Measurements from ENCODE around the gene PNPLA2.

PNPLA2 gene

DNA sequence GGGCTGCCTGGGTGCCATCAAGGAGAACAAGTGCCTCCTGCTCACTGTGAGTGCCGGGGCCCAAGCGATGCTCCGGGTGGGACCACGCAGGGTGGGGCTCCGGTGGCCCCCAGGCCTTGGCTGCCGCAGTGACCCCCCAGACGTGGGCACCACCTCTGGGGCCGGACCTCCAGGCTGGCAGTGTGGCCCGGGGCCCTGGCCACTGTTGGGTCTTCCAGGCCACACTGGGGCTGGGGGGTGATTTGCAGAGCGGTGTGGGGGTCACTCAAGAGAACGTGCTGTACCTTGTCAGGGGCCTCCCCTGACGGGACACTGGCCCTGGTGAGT, 43.9 kb downstream of the PNPLA2 start:
- no peak for DNase-seq

DNA sequence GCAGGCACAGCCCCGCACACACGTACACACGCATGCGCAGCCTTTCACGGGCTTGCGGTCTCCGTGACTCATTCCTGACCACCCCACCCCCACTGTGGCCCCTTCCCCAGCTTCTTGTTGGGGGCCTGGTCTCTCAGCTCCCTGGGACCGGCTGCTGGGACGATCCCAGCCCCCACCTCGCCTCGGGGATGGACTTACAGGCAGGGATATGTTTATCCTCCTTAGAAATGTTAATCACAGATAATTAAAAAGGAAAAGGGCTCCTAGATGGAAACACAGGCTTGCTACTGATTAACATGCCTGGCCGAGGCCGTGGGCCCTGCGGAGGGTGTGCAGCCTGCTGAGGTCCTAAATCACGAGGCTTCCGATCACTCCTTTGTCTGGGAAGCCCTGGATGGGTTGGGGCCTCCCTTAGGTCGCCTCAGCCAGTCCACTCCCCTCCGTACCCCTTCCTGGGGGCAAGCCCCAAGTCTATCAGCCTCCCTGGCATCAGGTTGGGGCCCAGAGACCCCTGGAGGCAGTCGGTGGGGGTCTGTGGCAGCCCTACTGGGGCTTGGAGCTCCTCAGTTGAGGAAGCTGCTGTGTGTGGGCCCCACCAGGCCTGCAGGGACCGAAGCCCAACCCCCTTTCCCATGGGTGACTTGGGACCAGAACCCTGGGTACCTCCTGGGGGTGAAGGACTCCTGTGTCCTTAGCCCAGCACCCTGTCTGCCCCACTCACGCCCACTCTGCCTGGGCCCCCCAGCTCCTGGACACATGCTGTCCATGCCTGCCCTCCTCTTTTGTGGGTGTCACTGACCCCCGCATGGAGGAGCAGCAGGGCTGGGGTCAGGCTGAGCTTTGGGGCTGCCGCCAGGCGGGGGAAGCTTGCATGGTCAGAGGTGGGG, 44.6 kb downstream of the PNPLA2 start:
- peak; percentile 43 for DNase-seq

DNA sequence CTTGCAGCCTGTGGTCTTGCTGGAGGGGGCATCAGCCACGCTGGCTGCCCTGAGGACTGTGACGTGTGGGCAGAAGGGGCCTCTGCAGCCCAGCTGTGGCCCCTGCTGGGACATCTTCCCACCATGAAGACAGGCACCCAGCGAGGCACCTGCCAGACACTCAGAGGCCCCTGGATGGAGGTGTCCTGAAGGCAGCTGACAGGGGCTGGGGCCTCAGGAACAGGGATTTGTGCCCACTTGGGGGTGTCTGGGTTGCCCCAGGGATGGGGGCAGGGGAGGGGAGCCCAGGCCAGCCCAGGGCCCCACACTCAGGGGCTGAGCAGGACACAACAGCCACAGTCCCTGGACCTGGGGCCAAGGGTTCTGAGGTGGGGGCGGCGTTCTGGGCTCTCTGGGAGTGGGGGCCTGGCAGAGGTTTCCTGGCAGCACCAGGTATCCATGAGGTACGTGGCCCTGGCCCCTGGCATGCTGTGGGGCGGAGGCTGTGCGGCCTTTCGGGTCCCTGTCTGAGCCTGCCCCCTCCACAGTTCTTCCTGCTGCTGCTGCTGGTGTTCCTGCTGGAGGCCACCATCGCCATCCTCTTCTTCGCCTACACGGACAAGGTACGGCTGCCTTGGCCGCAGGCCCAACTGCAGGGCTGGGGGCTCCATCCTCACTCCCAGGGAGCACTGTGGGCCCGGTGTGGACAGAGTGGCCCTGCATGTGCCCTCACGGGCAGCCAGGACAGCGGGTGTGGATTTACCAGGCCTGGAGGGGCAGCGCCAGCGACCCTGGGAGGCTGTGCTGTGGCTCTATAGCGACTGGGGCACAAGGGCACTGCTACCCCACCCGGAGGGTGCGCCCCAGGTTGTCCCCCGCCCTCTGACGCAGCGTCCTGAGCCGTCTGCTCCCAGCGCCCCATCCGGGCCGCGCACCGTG, 45.5 kb downstream of the PNPLA2 start:
- no peak for DNase-seq

DNA sequence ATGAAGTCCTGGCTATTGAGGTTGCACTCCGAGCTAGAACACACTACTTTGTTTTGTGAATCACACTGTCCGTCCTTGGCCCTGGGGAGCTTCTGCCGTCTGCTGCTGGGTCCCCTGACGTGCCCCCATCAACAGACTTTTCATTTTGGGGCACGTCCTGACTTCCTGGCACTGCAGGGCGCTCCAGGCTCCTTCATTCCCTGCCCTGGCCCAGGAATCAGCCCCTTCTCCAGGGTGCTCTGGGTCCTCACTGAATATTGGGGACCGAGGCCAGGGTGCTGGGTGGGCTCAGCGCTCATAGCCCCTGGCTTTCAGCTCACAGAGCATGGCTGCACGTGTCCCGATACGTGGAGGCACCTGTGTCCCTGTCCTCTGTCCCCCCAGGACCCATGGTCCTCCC, 46.2 kb downstream of the PNPLA2 start:
- DNase-seq = no peak

DNA sequence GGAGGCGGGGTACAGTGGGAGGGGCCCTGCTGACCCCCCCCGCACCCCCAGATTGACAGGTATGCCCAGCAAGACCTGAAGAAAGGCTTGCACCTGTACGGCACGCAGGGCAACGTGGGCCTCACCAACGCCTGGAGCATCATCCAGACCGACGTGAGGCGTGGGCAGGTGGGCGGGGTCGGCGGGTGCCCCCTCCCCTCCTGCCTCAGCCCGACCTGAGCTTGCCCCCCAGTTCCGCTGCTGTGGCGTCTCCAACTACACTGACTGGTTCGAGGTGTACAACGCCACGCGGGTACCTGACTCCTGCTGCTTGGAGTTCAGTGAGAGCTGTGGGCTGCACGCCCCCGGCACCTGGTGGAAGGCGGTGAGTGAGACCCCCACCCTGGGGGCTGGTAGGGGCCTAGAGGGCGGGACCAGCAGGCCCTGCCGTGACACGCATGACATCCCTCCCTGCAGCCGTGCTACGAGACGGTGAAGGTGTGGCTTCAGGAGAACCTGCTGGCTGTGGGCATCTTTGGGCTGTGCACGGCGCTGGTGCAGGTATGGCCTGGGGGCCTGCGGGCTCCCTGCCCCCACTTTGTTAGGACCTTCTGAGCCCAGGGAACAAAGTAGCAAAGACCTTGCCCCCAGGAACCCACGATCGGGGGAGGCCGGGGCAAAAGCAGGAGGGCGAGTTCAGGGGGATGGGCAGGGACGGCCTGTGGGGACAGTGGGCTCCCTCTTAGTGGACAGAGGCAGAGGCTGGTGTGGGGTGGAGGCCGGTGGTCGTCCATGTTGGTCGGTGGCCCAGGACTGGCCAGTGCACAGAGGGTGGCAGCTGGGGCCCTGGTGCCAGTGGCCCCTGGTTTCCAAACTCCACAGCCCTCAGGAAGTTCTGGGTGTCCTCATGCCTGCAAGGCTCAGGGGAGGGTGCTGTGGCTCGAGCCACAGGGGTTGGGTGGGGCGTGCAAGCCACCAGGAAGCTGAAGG, 47.0 kb downstream of the PNPLA2 start:
- no peak for DNase-seq

DNA sequence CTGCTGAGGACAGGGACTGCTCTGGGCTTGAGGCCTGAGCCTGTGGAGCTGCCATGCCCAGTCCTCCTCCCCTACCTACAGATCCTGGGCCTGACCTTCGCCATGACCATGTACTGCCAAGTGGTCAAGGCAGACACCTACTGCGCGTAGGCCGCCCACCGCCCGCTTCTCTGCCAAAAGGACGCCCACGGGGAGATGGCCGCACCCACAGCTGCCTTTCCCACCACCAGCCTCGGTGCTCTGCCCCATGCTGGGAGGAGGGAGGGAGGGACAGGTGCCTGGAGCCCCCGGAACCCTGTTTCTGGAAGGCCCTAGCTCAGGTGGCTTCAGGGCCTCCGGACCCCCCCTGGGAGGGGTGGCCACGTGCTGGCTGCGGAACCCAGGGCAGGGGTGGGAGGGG, 47.8 kb downstream of the PNPLA2 start:
- DNase-seq = no peak

DNA sequence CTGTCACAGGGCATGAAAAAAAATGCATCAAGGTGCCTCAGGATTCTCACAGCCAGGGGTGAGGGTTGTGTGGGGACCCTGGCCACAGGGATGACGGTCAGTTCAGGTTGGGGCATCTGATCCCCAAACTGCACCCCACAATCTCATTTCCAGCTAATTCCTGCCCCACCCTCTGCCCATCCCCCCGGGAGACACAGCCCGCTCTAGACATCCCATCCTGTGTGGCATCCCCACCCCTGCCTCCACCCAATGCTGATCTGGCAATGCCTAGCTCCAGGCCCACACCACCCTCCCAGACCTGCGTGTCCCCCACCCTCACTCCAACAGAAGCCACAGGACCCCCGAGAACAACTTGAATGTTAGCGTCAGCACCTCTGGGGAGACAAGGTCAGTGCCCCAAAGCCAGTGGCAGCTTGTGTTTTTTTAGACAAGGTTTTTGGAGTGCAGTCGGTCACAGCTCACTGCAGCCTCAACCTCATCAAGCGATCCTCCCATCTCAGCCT, 49.2 kb downstream of the PNPLA2 start:
- no peak for DNase-seq

DNA sequence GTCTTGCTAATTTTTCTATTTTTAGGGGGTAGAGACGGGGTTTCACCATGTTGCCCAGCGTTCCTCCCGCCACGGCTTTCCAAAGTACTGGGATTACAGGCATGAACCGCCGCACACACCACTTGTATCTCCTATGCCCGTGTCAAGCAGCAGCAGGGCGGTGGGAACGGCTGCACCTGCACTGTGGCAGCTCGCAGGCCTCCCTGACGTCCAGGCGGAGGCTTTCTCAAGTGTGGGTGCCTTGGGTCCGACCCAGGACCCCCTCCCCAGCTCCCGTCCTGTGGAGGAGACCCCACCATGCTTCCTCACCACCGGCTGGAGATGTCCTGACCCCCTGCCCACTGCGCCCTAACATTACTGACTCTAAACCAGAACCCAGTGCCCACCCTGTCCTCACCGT, 49.7 kb downstream of the PNPLA2 start:
- no peak for DNase-seq

DNA sequence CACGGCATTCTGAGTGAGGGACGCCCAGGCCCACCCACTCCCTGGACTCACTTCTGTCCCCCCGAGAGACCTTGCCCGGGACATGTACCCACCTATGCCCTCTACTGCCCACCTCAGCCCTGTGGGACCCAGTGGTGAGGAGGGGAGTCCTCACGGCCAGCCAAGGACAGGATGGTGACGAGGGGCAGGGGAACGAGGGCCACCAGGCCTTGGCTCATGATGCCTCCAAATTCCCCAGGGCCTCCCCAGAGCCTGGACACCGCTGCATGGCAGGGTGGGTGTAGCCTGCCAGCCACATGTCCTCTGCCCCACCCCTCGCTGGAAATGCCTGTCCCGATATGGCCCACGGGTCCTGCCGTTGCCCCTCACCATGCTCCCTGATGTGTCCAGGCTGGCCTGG, 50.1 kb downstream of the PNPLA2 start:
- no peak for DNase-seq

DNA sequence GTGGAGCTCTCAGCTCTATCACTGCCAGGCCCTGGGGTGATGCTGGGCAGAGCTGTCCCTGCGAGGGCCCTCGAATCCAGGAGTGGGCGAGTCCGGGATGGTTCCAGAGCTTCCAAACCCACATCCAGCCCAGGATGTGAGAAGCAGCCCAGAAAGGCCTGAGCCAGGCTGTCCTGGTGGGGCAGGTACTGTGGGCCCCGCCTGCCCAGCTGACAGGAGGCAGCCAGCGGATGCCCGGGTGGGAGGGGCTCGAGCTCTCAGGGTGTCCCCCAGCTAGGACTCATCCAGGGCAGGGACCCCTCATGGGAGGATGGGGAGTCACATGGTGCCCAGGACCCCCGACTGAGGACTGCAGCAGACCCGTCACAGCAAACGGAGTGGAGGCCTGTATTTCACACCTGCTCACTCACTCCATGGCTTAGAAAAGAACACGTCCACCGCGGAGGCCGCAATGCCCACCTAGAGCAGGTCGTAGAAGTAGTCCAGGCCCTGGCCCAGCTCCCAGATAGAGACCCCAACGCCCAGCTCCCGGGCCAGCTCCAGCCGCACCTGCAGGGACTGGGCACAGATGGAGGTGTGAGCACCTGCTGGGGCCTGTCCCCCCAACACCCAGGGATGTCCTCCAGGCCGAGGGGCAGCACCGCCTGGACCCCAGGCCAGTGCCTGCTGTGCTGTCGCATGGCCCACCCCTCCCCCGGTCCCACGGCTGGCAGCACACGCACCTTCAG, 50.8 kb downstream of the PNPLA2 start:
- no peak for DNase-seq

DNA sequence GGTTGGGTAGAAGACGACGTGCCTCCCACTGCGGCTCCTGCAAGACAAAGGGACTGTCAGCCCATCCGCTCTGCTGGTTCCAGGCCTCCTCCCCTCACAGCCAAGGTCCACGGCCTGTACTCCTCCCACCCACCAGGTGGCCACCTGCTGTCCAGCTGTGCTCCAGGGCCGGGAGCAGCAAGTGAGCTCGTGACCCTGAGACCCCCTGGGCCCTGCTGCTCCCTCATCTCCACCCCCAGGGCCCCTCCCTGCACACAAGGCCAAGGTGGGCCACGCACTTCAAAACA, 51.4 kb downstream of the PNPLA2 start:
- DNase-seq = no peak

DNA sequence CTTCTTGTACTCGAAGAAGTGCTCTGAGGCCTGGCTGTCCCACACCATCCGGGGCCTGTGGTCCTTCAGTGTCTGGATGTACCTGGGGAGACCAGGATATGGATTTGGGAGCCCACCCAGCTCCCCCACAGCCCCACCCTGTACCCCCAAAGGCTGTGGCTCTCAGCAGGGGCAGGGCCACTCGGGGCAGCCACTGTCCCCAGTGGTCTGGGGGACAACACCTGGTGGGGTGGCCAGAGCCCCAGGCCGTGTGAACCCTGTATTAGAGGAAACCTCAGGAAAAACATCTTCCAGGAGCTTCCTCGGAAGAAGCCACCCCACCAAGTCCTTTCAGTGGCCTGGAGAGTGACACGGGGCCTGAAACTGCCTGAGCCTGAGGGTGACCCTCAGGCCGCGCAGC, 51.7 kb downstream of the PNPLA2 start:
- no peak for DNase-seq

DNA sequence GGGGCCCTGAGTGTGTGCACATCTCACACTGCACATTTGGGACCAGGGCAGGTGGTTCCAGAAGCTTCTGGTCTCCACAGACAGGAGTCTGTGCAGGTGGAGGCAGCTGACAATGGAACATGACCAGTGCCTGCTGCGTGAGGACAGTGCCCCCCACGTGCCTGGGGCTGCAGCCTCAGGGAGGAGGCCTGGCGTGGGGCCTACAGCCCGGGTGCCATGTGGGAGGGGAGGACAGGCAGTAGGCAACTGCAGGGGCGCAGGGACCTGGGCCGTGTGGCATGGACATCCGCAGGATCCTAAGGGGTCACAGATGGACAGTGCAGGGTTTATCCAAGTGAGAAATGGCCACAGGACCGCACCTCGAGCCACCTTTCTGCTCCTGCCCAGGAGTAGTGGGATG, 52.8 kb downstream of the PNPLA2 start:
- no peak for DNase-seq

DNA sequence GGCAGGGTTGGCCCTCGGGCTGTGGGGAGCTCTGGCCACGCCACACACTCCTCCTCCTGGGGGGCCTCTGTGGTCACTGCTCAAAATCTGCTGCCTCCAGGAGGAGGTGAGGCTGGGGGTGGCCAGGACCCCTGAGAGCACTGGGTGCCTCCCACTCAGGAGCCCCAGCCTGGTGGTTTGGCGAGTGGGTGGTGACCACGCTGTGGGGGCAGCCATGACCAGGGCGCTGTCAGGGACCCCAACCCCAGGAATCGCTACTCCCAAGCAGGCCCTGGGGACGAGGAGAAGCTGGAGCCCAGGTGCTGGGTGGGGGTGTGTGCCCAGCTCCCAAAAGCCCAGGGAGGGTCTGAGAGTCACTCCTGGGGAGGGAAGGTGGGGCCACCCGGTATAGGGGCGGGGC, 54.1 kb downstream of the PNPLA2 start:
- no peak for DNase-seq

DNA sequence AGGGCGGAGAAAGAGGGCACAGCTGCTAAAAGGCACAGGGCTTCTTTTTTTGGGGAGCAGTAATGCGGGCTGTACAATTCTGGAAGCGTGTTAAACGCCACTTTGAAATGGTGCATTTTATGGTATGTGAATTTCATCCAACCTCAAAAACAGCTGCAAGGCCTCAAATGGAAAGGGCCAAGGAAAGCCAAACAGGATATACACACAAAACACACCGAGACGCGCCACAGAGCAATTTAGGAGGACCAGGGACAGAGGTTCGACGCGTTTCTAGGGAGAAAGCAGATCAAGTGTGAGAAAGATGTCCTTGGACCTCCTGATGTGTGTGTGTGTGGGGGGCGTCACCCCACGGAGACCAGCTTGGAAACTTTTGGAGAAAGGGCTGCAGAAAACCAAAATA, 55.0 kb downstream of the PNPLA2 start:
- no peak for DNase-seq
